Tibial nerve (tissue), 4 donors: ENCODE results near the gene KCNK4. TPM values are rescaled to one million over a fixed set of nuclear protein-coding genes. Genes with fewer than 3 reads are reported as not detected.

ENCODE experiments used
- DNase-seq, 2 donors: peaks; one replicate each; pipeline ENCODE4 v3.0.0-alpha.2; 2019; ENCODE audit warnings: low spot score in 2 of 2
- H3K27ac ChIP-seq, 4 donors: fragments of 200-600 bp; sonication (generic) in 3 of 4; one replicate each; pipeline ENCODE4 v1.5.1; 2017 to 2019; ENCODE audit warnings: mild to moderate bottlenecking in 1 of 4
- H3K27me3 ChIP-seq, 2 donors: fragments of 200-600 bp; sonication (generic) in 1 of 2; one replicate each; pipeline versions ENCODE4 v1.5.1 to v1.6.0; 2017 to 2019
- H3K36me3 ChIP-seq, 3 donors: fragments of 200-600 bp; sonication (generic); one replicate each; pipeline ENCODE4 v1.5.1; 2018 to 2019
- H3K4me1 ChIP-seq, 4 donors: fragments of 200-600 bp; sonication (generic) in 3 of 4; one replicate each; pipeline ENCODE4 v1.5.1; 2017 to 2019
- H3K4me3 ChIP-seq, 4 donors: fragments of 200-600 bp; sonication (generic) in 3 of 4; one replicate each; pipeline ENCODE4 v1.5.1; 2017 to 2019; ENCODE audit warnings: mild to moderate bottlenecking in 1 of 4, moderate library complexity in 1 of 4
- H3K9me3 ChIP-seq, 4 donors: fragments of 200-600 bp; sonication (generic) in 3 of 4; one replicate each; pipeline ENCODE4 v1.5.1; 2017 to 2019
- CTCF ChIP-seq, 5 experiments: fragments of 200-600 bp in 3 of 5; fragments of 450-650 bp in 2 of 5; sonication (generic) in 3 of 5; IDR thresholded peaks; one replicate each; pipeline ENCODE4 v1.5.1; 2016 to 2019; ENCODE audit warnings: antibody characterized with exemption in 5 of 5, mild to moderate bottlenecking in 3 of 5, moderate library complexity in 2 of 5
- EP300 ChIP-seq, 2 donors: sonication (generic); formaldehyde crosslinking; IDR thresholded peaks; one replicate each; pipeline ENCODE4 v1.6.1; 2017; ENCODE audit warnings: antibody characterized with exemption in 2 of 2, mild to moderate bottlenecking in 1 of 2
- POLR2A ChIP-seq, 2 donors: fragments of 450-650 bp; IDR thresholded peaks; one replicate each; pipeline ENCODE4 v1.6.1; 2017; ENCODE audit warnings: antibody characterized with exemption in 2 of 2, mild to moderate bottlenecking in 2 of 2, moderate library complexity in 2 of 2
- WGBS, 2 donors: methylation state at CpG; one replicate each; pipeline ENCODE4 v1.1.5; 2018; 5-methylcytosine and 5-hydroxymethylcytosine counted together
- total RNA-seq, 4 donors: library from RNA; depleted of rRNA; stranded (reverse); fragments of >200 nt; gene quantifications; one replicate each; pipeline ENCODE4 v1.1.0, GENCODE V29; 2016

KCNK4 gene
- total RNA-seq, 4 donors from 2014 or later: 1.2 TPM; not detected in 3

GRCh38 chr11:64292460-64293254, 1.6 kb downstream of the KCNK4 start:
- Histone ChIP-seq H3K4me1 (peaks cover 0 to 26% (median 9%) of the 10 kb centered on the region in 4 donors), H3K4me3 (peak overlapping the region in 2 of 4 donors; percentile 23 to 44), H3K27me3 (peaks cover 0 to 76% of the 10 kb centered on the region in 2 donors), H3K9me3 (no peaks in the 10 kb centered on the region), H3K27ac (no peak overlapping the region), H3K36me3 (peaks cover 0 to 18% (median 0%) of the 10 kb centered on the region in 3 donors)
- no peak for TF ChIP-seq EP300 (IDR thresholded peaks at IDR 0.05)
- TF ChIP-seq POLR2A (IDR thresholded peaks at IDR 0.05): no peak
- no peak for TF ChIP-seq CTCF (IDR thresholded peaks at IDR 0.05)
- no peak for DNase-seq
- 23 to 36% methylated on average over 33 to 39 of the region's 42 CpGs for WGBS, 2 donors

GRCh38 chr11:64294774-64295173, 3.7 kb downstream of the KCNK4 start:
- no peak overlapping the region for H3K27ac ChIP-seq
- H3K27me3 ChIP-seq: peaks cover 2 to 93% of the 10 kb centered on the region in 2 donors
- H3K4me1 ChIP-seq: peaks cover 0 to 36% (median 18%) of the 10 kb centered on the region in 4 donors
- peaks cover 0 to 2% (median 0%) of the 10 kb centered on the region in 3 donors for H3K36me3 ChIP-seq
- TF ChIP-seq CTCF (IDR thresholded peaks at IDR 0.05): no peak
- no peak for TF ChIP-seq POLR2A (IDR thresholded peaks at IDR 0.05)
- no peak for TF ChIP-seq EP300 (IDR thresholded peaks at IDR 0.05)
- no peaks in the 10 kb centered on the region for H3K9me3 ChIP-seq
- H3K4me3 ChIP-seq: no peak overlapping the region
- 29 to 30% methylated on average over 3 of the region's 3 CpGs for WGBS, 2 donors
- DNase-seq: no peak

GRCh38 chr11:64295760-64296159, 4.7 kb downstream of the KCNK4 start:
- TF ChIP-seq EP300 (IDR thresholded peaks at IDR 0.05): no peak
- no peak for TF ChIP-seq CTCF (IDR thresholded peaks at IDR 0.05)
- TF ChIP-seq POLR2A (IDR thresholded peaks at IDR 0.05): no peak
- Histone ChIP-seq H3K9me3 (no peaks in the 10 kb centered on the region), H3K36me3 (no peaks in the 10 kb centered on the region), H3K4me1 (peaks cover 0 to 46% (median 28%) of the 10 kb centered on the region in 4 donors), H3K27me3 (peaks cover 2 to 94% of the 10 kb centered on the region in 2 donors), H3K27ac (no peak overlapping the region), H3K4me3 (no peak overlapping the region)
- WGBS, 2 donors: 88 to 89% methylated on average over 4 of the region's 4 CpGs
- DNase-seq: no peak

- Histone ChIP-seq H3K36me3 (no peaks in the 10 kb centered on the region), H3K9me3 (no peaks in the 10 kb centered on the region), H3K27ac (no peak overlapping the region), H3K4me3 (no peak overlapping the region), H3K4me1 (peaks cover 0 to 48% (median 28%) of the 10 kb centered on the region in 4 donors), H3K27me3 (peaks cover 2 to 94% of the 10 kb centered on the region in 2 donors)
- no peak for TF ChIP-seq CTCF (IDR thresholded peaks at IDR 0.05)
- TF ChIP-seq POLR2A (IDR thresholded peaks at IDR 0.05): no peak
- TF ChIP-seq EP300 (IDR thresholded peaks at IDR 0.05): no peak
- whole genome bisulfite sequencing, 2 donors: 32 to 50% methylated on average over 1 of the region's 1 CpG
- no peak for DNase-seq
These were observed 5.1 kb downstream of the KCNK4 start for GRCh38 chr11:64296236-64296635.
